Kidney (tissue), 14 donors: ENCODE data around the gene ZGRF1. TPM values are rescaled to one million over a fixed set of nuclear protein-coding genes. Genes with fewer than 3 reads are reported as not detected.

Experiments
- DNase-seq, 5 donors: peaks; one replicate each; pipeline ENCODE4 v3.0.0-alpha.2; 2013 to 2020
- FAIRE-seq: peaks from 2 replicates; lab custom pipeline; 2012; peaks lifted over from hg19 to GRCh38; lab: Jason Lieb, UNC
- H3K27ac ChIP-seq, 2 donors: one replicate each; pipeline ENCODE4 v1.7.0; 2013; ENCODE audit warnings: low read depth in 2 of 2, low read length in 2 of 2, inconsistent platforms in 1 of 2
- H3K27me3 ChIP-seq: one replicate; pipeline ENCODE4 v1.7.1; 2013; ENCODE audit warnings: low read length, inconsistent platforms; ENCODE audit not compliant: control insufficient read depth, insufficient read depth
- H3K36me3 ChIP-seq, 3 donors: one replicate each; pipeline versions ENCODE4 v1.7.0 to v1.7.1; 2013; ENCODE audit warnings: low read length in 3 of 3, control low read depth in 1 of 3, inconsistent platforms in 1 of 3; ENCODE audit not compliant: insufficient read depth in 3 of 3, control insufficient read depth in 2 of 3
- H3K4me1 ChIP-seq, 3 donors: one replicate each; pipeline versions ENCODE4 v1.7.0 to v1.7.1; 2013; ENCODE audit warnings: low read length in 3 of 3, inconsistent platforms in 1 of 3, low read depth in 1 of 3; ENCODE audit not compliant: control insufficient read depth in 2 of 3, insufficient read depth in 2 of 3
- H3K4me3 ChIP-seq, 3 donors: one replicate each; pipeline versions ENCODE4 v1.7.0 to v1.8.1; 2013; ENCODE audit warnings: low read length in 3 of 3, control low read depth in 1 of 3, inconsistent platforms in 1 of 3
- H3K9ac ChIP-seq, 3 donors: one replicate each; pipeline versions ENCODE4 v1.7.0 to v1.7.1; 2013; ENCODE audit warnings: low read length in 3 of 3, control low read depth in 1 of 3, inconsistent platforms in 1 of 3
- H3K9me3 ChIP-seq, 3 donors: one replicate each; pipeline versions ENCODE4 v1.7.0 to v1.7.1; 2013; ENCODE audit warnings: low read length in 3 of 3, control low read depth in 1 of 3, inconsistent platforms in 1 of 3; ENCODE audit not compliant: control insufficient read depth in 2 of 3, insufficient read depth in 1 of 3
- CTCF ChIP-seq: IDR thresholded peaks from 3 replicates; pipeline ENCODE4 v1.5.1; 2012; ENCODE audit warnings: mild to moderate bottlenecking, moderate library complexity, borderline replicate concordance; ENCODE audit not compliant: insufficient read depth; ENCODE audit errors: extremely low read depth
- intact Hi-C: fragments of 100-400 bp; cut with DNase I; formaldehyde crosslinking; loops from one replicate; pipeline ENCODE4 v1.11.1; 2022
- polyA plus RNA-seq: library from polyadenylated mRNA; stranded (reverse); fragments of 350-450 nt; fragmentation: Illumina TruSeq; extraction: RNeasy Lipid Tissue Mini Kit (QIAGEN cat#74804); gene quantifications from one replicate; pipeline ENCODE4 v1.2.3, GENCODE V29; 2014; ENCODE audit warnings: low read depth, low replicate concordance; ENCODE audit not compliant: insufficient read depth
- total RNA-seq: library from RNA; stranded (reverse); fragmentation: NEBNext Ultra II Directional; extraction: Animal tissue kit (Norgen Biotek cat#: 25700); gene quantifications from one replicate; pipeline ENCODE4 v1.2.1, GENCODE V29; 2021
- donor health status: control.
- donor health status: control.
- donor health status: control.
- donor health status: control.
- donor health status: control.
- donor health status: DM: yes; HTN: yes; CAD: no.
- donor health status: Normal renal cell carcinoma (clear cell type).

The ZGRF1 gene
- total and polyA plus RNA-seq, 2 donors from 2014 or later = 0.73 to 3.6 TPM

GRCh38 chr4:112674376-112674775, 37.7 kb upstream of the ZGRF1 start:
- DNase-seq (no peak), FAIRE-seq (no peak)
- H3K27ac ChIP-seq = no peak overlapping the region
- H3K9me3 ChIP-seq = no peaks in the 10 kb centered on the region
- no peak overlapping the region for H3K9ac ChIP-seq
- intact Hi-C loops = no loop called here
- H3K27me3 ChIP-seq = no peaks in the 10 kb centered on the region
- no peak for TF ChIP-seq CTCF
- no peak overlapping the region for H3K4me3 ChIP-seq
- H3K36me3 ChIP-seq = no peaks in the 10 kb centered on the region
- no peaks in the 10 kb centered on the region for H3K4me1 ChIP-seq

- H3K27me3 ChIP-seq = no peaks in the 10 kb centered on the region
- no peak for TF ChIP-seq CTCF
- H3K9me3 ChIP-seq = no peaks in the 10 kb centered on the region
- H3K27ac ChIP-seq = no peak overlapping the region
- DNase-seq (no peak), FAIRE-seq (no peak)
- no peaks in the 10 kb centered on the region for H3K4me1 ChIP-seq
- H3K9ac ChIP-seq = no peak overlapping the region
- no peaks in the 10 kb centered on the region for H3K36me3 ChIP-seq
- intact Hi-C loops = no loop called here
- no peak overlapping the region for H3K4me3 ChIP-seq
Observed at GRCh38 chr4:112673686-112674085, 37.0 kb upstream of the ZGRF1 start.

- intact Hi-C loops = no loop called here
- no peak for FAIRE-seq
- no peaks in the 10 kb centered on the region for H3K4me1 ChIP-seq
Observed at GRCh38 chr4:112673076-112673475, 36.4 kb upstream of the ZGRF1 start.

More at GRCh38 chr4:112673076-112673475, 36.4 kb upstream of the ZGRF1 start:
- no peaks in the 10 kb centered on the region for H3K27me3 ChIP-seq
- TF ChIP-seq CTCF = no peak
- H3K9ac ChIP-seq = no peak overlapping the region
- no peak overlapping the region for H3K27ac ChIP-seq
- no peaks in the 10 kb centered on the region for H3K9me3 ChIP-seq
- H3K36me3 ChIP-seq = no peaks in the 10 kb centered on the region
- no peak overlapping the region for H3K4me3 ChIP-seq
- DNase-seq = no peak
